Naive thymus-derived CD8-positive, alpha-beta T cell (primary cell): ENCODE results near the gene PPIP5K2. TPM values are rescaled to one million over a fixed set of nuclear protein-coding genes. Genes with fewer than 3 reads are reported as not detected.
A peak's percentile ranks its signal among the peaks of the same experiment; 100 is the strongest.
"Not testable (repeated sequence)": the region's sequence is repeated elsewhere in the genome, so short reads cannot be mapped to it uniquely, and the experiment has no call there.

Experiments
- ATAC-seq, 2 donors: fragments of 150-1000 bp; cut with Tn5 transposase in 1 of 2; sonication (Bioruptor Pico), chemical (Tn5 transposase) in 1 of 2; 1 replicate in 1 of 2; 2 replicates in 1 of 2; pipeline ENCODE4 v1.10.0; 2021; ENCODE audit warnings: mild to moderate bottlenecking in 2 of 2, moderate library complexity in 2 of 2
- POLR2A ChIA-PET: fragments of 350-600 bp; sonication (Branson Sonifier 250); formaldehyde crosslinking; loops from one replicate; lab custom pipeline; 2021; ENCODE audit warnings: antibody characterized with exemption; lab: Charles Lee
- DNase-seq, 10 donors: peaks; one replicate each; pipeline versions ENCODE4 v3.0.0 to v3.0.0-alpha.2; 2020 to 2022
- H3K27ac Mint-ChIP-seq, 10 donors: one replicate each; pipeline ENCODE4 v1.8.0; 2020 to 2022; ENCODE audit warnings: mild to moderate bottlenecking in 10 of 10, mixed read lengths in 10 of 10, moderate library complexity in 4 of 10, inconsistent platforms in 1 of 10
- H3K27me3 Mint-ChIP-seq, 5 donors: one replicate each; pipeline ENCODE4 v1.8.0; 2021 to 2022; ENCODE audit warnings: mixed read lengths in 5 of 5
- H3K36me3 Mint-ChIP-seq, 3 donors: one replicate each; pipeline ENCODE4 v1.8.0; 2020 to 2022; ENCODE audit warnings: mixed read lengths in 3 of 3, mild to moderate bottlenecking in 2 of 3, inconsistent platforms in 1 of 3
- H3K4me1 Mint-ChIP-seq, 4 donors: one replicate each; pipeline ENCODE4 v1.8.0; 2021 to 2022; ENCODE audit warnings: mixed read lengths in 4 of 4
- H3K4me3 Mint-ChIP-seq, 10 donors: one replicate each; pipeline ENCODE4 v1.8.0; 2020 to 2022; ENCODE audit warnings: mild to moderate bottlenecking in 10 of 10, mixed read lengths in 10 of 10, moderate library complexity in 6 of 10, inconsistent platforms in 1 of 10
- H3K9me3 Mint-ChIP-seq, 9 donors: one replicate each; pipeline ENCODE4 v1.8.0; 2020 to 2022; ENCODE audit warnings: mixed read lengths in 9 of 9, mild to moderate bottlenecking in 3 of 9, inconsistent platforms in 1 of 9, moderate library complexity in 1 of 9
- polyA plus RNA-seq, 3 donors: library from polyadenylated mRNA; unstranded; fragments of 300-500 nt; fragmentation: Illumina TruSeq; gene quantifications; one replicate each; pipeline ENCODE4 v1.2.3, GENCODE V29; 2021
- total RNA-seq, 8 experiments: library from RNA in 2 of 8; stranded (reverse) in 2 of 8; gene quantifications; one replicate each; pipeline ENCODE4 v1.2.3 and lab custom pipeline; 2021 to 2026

The PPIP5K2 gene
- total and polyA plus RNA-seq, 5 experiments from 2014 or later: 19.9 to 77.2 (median 21.4) TPM

GRCh38 chr5:103211576-103212561 lies 91.8 kb downstream of the PPIP5K2 start:
- Mint-ChIP-seq H3K36me3 (peaks cover 0 to 11% (median 6%) of the 10 kb centered on the region in 3 donors), H3K27me3 (no peaks in the 10 kb centered on the region), H3K27ac (peak overlapping the region in 5 of 10 donors; percentile 36 to 78 (median 64)), H3K4me3 (peak overlapping the region in 5 of 10 donors; percentile 5 to 63 (median 52)), H3K4me1 (peaks cover 15 to 29% (median 20%) of the 10 kb centered on the region in 4 donors), H3K9me3 (no peaks in the 10 kb centered on the region)
- no peak for DNase-seq
- POLR2A ChIA-PET: no interaction called here
- ATAC-seq: no peak

GRCh38 chr5:103216137-103216536 lies 96.0 kb downstream of the PPIP5K2 start:
- no peak for DNase-seq
- H3K4me1 Mint-ChIP-seq: peaks cover 10 to 13% (median 10%) of the 10 kb centered on the region in 4 donors
- POLR2A ChIA-PET: no interaction called here
- H3K9me3 Mint-ChIP-seq: peaks cover 0 to 4% (median 0%) of the 10 kb centered on the region in 9 donors
- H3K36me3 Mint-ChIP-seq: peaks cover 0 to 7% (median 3%) of the 10 kb centered on the region in 3 donors
- no peak overlapping the region for H3K4me3 Mint-ChIP-seq
- ATAC-seq: no peak
- H3K27me3 Mint-ChIP-seq: no peaks in the 10 kb centered on the region
- peak overlapping the region in 3 of 10 donors; percentile 12 to 43 (median 22) for H3K27ac Mint-ChIP-seq

DNA sequence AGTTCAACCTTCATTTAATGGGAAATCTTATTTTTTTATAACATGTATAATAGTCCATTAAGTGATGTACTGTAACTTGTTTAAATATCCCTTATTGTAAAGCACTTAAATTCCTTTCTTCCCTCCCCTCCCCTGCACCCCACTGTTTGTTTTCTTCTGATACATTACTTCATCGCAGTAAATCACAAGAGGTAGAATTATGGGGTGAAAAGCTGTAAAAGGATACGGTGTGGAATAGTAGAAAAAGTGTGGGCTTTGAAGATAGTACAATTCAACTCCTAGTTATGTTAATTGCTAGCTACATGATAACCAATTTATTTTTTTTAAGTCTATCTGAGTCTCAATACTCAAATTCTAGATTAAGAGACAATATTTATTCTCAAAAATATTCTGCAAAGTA lies 96.6 kb downstream of the PPIP5K2 start:
- Mint-ChIP-seq H3K27me3 (no peaks in the 10 kb centered on the region), H3K4me3 (no peak overlapping the region), H3K27ac (no peak overlapping the region), H3K9me3 (peaks cover 0 to 4% (median 0%) of the 10 kb centered on the region in 9 donors), H3K36me3 (peaks cover 0 to 7% (median 3%) of the 10 kb centered on the region in 3 donors), H3K4me1 (peaks cover 5 to 10% (median 7%) of the 10 kb centered on the region in 4 donors)
- no peak for ATAC-seq
- no peak for DNase-seq
- POLR2A ChIA-PET: interaction anchor here (0.5 kb wide), 1 partner anchor 204 kb away, joined by 4 read pairs; no protein-coding TSS in a partner anchor

- ATAC-seq (no peak), DNase-seq (no peak)
- H3K4me1 Mint-ChIP-seq: peaks cover 2 to 6% (median 3%) of the 10 kb centered on the region in 4 donors
- H3K4me3 Mint-ChIP-seq: no peak overlapping the region
- POLR2A ChIA-PET: interaction anchor here (0.5 kb wide), 1 partner anchor 205 kb away, joined by 4 read pairs; no protein-coding TSS in a partner anchor
- H3K9me3 Mint-ChIP-seq: peaks cover 0 to 4% (median 0%) of the 10 kb centered on the region in 9 donors
- H3K27me3 Mint-ChIP-seq: no peaks in the 10 kb centered on the region
- H3K27ac Mint-ChIP-seq: peak overlapping the region in 1 of 10 donors; percentile 29
- peaks cover 0 to 7% (median 3%) of the 10 kb centered on the region in 3 donors for H3K36me3 Mint-ChIP-seq
These were observed 97.0 kb downstream of the PPIP5K2 start for GRCh38 chr5:103217101-103217500.

GRCh38 chr5:103218164-103218563 lies 98.1 kb downstream of the PPIP5K2 start:
- H3K9me3 Mint-ChIP-seq: peaks cover 0 to 4% (median 0%) of the 10 kb centered on the region in 9 donors
- no peak overlapping the region for H3K27ac Mint-ChIP-seq
- DNase-seq (no peak), ATAC-seq (no peak)
- H3K27me3 Mint-ChIP-seq: no peaks in the 10 kb centered on the region
- peaks cover 0 to 5% (median 0%) of the 10 kb centered on the region in 4 donors for H3K4me1 Mint-ChIP-seq
- H3K36me3 Mint-ChIP-seq: peaks cover 0 to 7% (median 3%) of the 10 kb centered on the region in 3 donors
- H3K4me3 Mint-ChIP-seq: no peak overlapping the region
- POLR2A ChIA-PET: no interaction called here

- DNase-seq, H3K27ac Mint-ChIP-seq, H3K9me3 Mint-ChIP-seq, ATAC-seq, H3K36me3 Mint-ChIP-seq, POLR2A ChIA-PET, H3K4me3 Mint-ChIP-seq, H3K4me1 Mint-ChIP-seq, H3K27me3 Mint-ChIP-seq: not testable (repeated sequence)
These were observed 99.0 kb downstream of the PPIP5K2 start for GRCh38 chr5:103219074-103219473.

GRCh38 chr5:103223031-103223955 lies 103.2 kb downstream of the PPIP5K2 start:
- Mint-ChIP-seq H3K4me1 (peaks cover 0 to 2% (median 0%) of the 10 kb centered on the region in 4 donors), H3K4me3 (no peak overlapping the region), H3K27me3 (peaks cover 1 to 30% (median 10%) of the 10 kb centered on the region in 5 donors), H3K36me3 (peaks cover 0 to 13% (median 3%) of the 10 kb centered on the region in 3 donors), H3K9me3 (peaks cover 0 to 4% (median 0%) of the 10 kb centered on the region in 9 donors), H3K27ac (no peak overlapping the region)
- ATAC-seq (no peak), DNase-seq (no peak)
- POLR2A ChIA-PET: no interaction called here

GRCh38 chr5:103224118-103224893 lies 104.2 kb downstream of the PPIP5K2 start:
- H3K27ac Mint-ChIP-seq: peak overlapping the region in 1 of 10 donors; percentile 30

DNA sequence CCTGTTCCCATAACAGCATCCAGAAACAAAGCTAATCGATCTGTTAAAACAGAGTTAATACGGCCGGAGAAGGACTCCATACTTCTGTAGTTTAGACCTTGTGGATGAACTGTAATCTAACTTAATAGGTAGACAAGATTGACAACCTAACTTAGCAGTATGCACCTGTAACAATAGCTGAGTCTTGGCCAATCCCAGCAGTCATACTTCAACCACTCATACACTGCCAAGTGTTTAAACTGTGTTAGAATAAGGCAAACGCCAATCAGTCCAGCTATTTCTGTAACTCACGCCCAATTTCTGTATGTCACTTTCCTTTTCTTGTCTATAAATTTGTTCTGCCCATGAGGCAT lies 104.8 kb downstream of the PPIP5K2 start:
- no peak overlapping the region for H3K27ac Mint-ChIP-seq
- POLR2A ChIA-PET: no interaction called here

More at GRCh38 chr5:103224118-103224893, 104.2 kb downstream of the PPIP5K2 start:
- H3K36me3 Mint-ChIP-seq: peaks cover 0 to 13% (median 0%) of the 10 kb centered on the region in 3 donors
- POLR2A ChIA-PET: no interaction called here
- H3K4me1 Mint-ChIP-seq: peaks cover 0 to 2% (median 0%) of the 10 kb centered on the region in 4 donors
- peaks cover 0 to 4% (median 0%) of the 10 kb centered on the region in 9 donors for H3K9me3 Mint-ChIP-seq
- peak; percentile 82 to 91 for ATAC-seq
- H3K4me3 Mint-ChIP-seq: no peak overlapping the region
- peaks cover 1 to 31% (median 13%) of the 10 kb centered on the region in 5 donors for H3K27me3 Mint-ChIP-seq
- DNase-seq: peak in 7 of 10 donors; percentile 14 to 51 (median 25)

GRCh38 chr5:103228061-103228460 lies 108.0 kb downstream of the PPIP5K2 start:
- ATAC-seq (no peak), DNase-seq (no peak)
- POLR2A ChIA-PET: no interaction called here
- Mint-ChIP-seq H3K9me3 (no peaks in the 10 kb centered on the region), H3K27ac (no peak overlapping the region), H3K4me3 (no peak overlapping the region), H3K36me3 (peaks cover 0 to 5% (median 0%) of the 10 kb centered on the region in 3 donors), H3K27me3 (peaks cover 1 to 31% (median 13%) of the 10 kb centered on the region in 5 donors), H3K4me1 (peaks cover 0 to 2% (median 0%) of the 10 kb centered on the region in 4 donors)

More for the DNA sequence above, 104.8 kb downstream of the PPIP5K2 start:
- Mint-ChIP-seq H3K9me3 (no peaks in the 10 kb centered on the region), H3K4me3 (no peak overlapping the region), H3K4me1 (peaks cover 0 to 2% (median 0%) of the 10 kb centered on the region in 4 donors), H3K27me3 (peaks cover 1 to 31% (median 13%) of the 10 kb centered on the region in 5 donors), H3K36me3 (peaks cover 0 to 9% (median 0%) of the 10 kb centered on the region in 3 donors)
- DNase-seq (no peak), ATAC-seq (no peak)

- DNase-seq: no peak
These were observed 108.5 kb downstream of the PPIP5K2 start for GRCh38 chr5:103228588-103228987.

More at GRCh38 chr5:103228588-103228987, 108.5 kb downstream of the PPIP5K2 start:
- H3K36me3 Mint-ChIP-seq: peaks cover 0 to 5% (median 0%) of the 10 kb centered on the region in 3 donors
- H3K27me3 Mint-ChIP-seq: peaks cover 1 to 31% (median 13%) of the 10 kb centered on the region in 5 donors
- POLR2A ChIA-PET: no interaction called here
- ATAC-seq: no peak
- peaks cover 0 to 2% (median 0%) of the 10 kb centered on the region in 4 donors for H3K4me1 Mint-ChIP-seq
- H3K4me3 Mint-ChIP-seq: no peak overlapping the region
- no peaks in the 10 kb centered on the region for H3K9me3 Mint-ChIP-seq
- H3K27ac Mint-ChIP-seq: no peak overlapping the region
